Hepatocyte (in vitro differentiated cells): ENCODE results near the gene ALG2. TPM values are rescaled to one million over a fixed set of nuclear protein-coding genes. Genes with fewer than 3 reads are reported as not detected.
A peak's percentile ranks its signal among the peaks of the same experiment; 100 is the strongest.

ENCODE experiments used
- DNase-seq: peaks from one replicate; pipeline ENCODE4 v3.0.0-alpha.2; 2016; ENCODE audit warnings: low spot score
- H2AFZ ChIP-seq: fragments of 200-600 bp; sonication (generic); 2 replicates; pipeline ENCODE4 v1.6.0; 2016; ENCODE audit warnings: antibody characterized with exemption, mild to moderate bottlenecking
- H3K27ac ChIP-seq: fragments of 200-600 bp; sonication (generic); 2 replicates; pipeline ENCODE4 v1.5.1; 2016; ENCODE audit warnings: mild to moderate bottlenecking
- H3K27me3 ChIP-seq: fragments of 200-600 bp; sonication (generic); 2 replicates; pipeline ENCODE4 v1.6.1; 2016
- H3K36me3 ChIP-seq: fragments of 200-600 bp; sonication (generic); replicated peaks from 2 replicates; pipeline ENCODE4 v1.5.1; 2016; ENCODE audit warnings: low read depth; ENCODE audit not compliant: insufficient read depth
- H3K4me1 ChIP-seq: fragments of 200-600 bp; sonication (generic); 2 replicates; pipeline ENCODE4 v1.5.1; 2016; ENCODE audit warnings: mild to moderate bottlenecking, moderate library complexity; ENCODE audit not compliant: insufficient read depth
- H3K4me2 ChIP-seq: fragments of 200-600 bp; sonication (generic); 2 replicates; pipeline ENCODE4 v1.6.0; 2016
- H3K4me3 ChIP-seq: fragments of 200-600 bp; sonication (generic); 2 replicates; pipeline ENCODE4 v1.5.1; 2016; ENCODE audit warnings: mild to moderate bottlenecking
- H3K79me2 ChIP-seq: fragments of 200-600 bp; sonication (generic); 2 replicates; pipeline ENCODE4 v1.6.0; 2017; ENCODE audit warnings: mild to moderate bottlenecking
- H3K9me2 ChIP-seq: fragments of 200-600 bp; sonication (generic); replicated peaks from 2 replicates; pipeline ENCODE4 v1.6.0; 2017; ENCODE audit warnings: mild to moderate bottlenecking; ENCODE audit not compliant: insufficient read depth
- H3K9me3 ChIP-seq: fragments of 200-600 bp; sonication (generic); 2 replicates; pipeline ENCODE4 v1.5.1; 2016; ENCODE audit warnings: low read depth, mild to moderate bottlenecking
- H4K20me1 ChIP-seq: fragments of 200-600 bp; sonication (generic); 2 replicates; pipeline ENCODE4 v1.6.0; 2016; ENCODE audit warnings: mild to moderate bottlenecking; ENCODE audit not compliant: insufficient read depth, poor library complexity, severe bottlenecking
- CTCF ChIP-seq: fragments of 200-600 bp; sonication (generic); IDR thresholded peaks from 2 replicates; pipeline ENCODE4 v1.5.1; 2016; ENCODE audit warnings: antibody characterized with exemption, mild to moderate bottlenecking; ENCODE audit not compliant: poor library complexity
- EZH2 ChIP-seq: fragments of 200-600 bp; sonication (generic); IDR thresholded peaks from 2 replicates; pipeline ENCODE4 v1.6.1; 2016; ENCODE audit warnings: antibody characterized with exemption, mild to moderate bottlenecking, borderline replicate concordance
- EZH2phosphoT487 ChIP-seq: fragments of 200-600 bp; sonication (generic); IDR thresholded peaks from one replicate; pipeline ENCODE4 v1.6.1; 2018; ENCODE audit warnings: antibody characterized with exemption, mild to moderate bottlenecking, low read depth, moderate library complexity; ENCODE audit not compliant: unreplicated experiment, severe bottlenecking
- WGBS: methylation state at CpG from one replicate; pipeline ENCODE4 v1.1.6; 2016; ENCODE audit warnings: low lambda C conversion rate; ENCODE audit errors: missing lambda C conversion rate; 5-methylcytosine and 5-hydroxymethylcytosine counted together
- polyA plus RNA-seq: library from polyadenylated mRNA; unstranded; fragments of >200 nt; fragmentation: Nextera tagmentation; extraction: Ambion mirVana; gene quantifications from 2 replicates; pipeline ENCODE4 v1.2.1, GENCODE V29; 2016
- total RNA-seq: library from RNA; depleted of rRNA; stranded (reverse); fragments of >200 nt; gene quantifications from 2 replicates; pipeline ENCODE4 v1.2.3, GENCODE V29; 2014

Gene ALG2
- total and polyA plus RNA-seq, 2 experiments from 2014 or later = 51.9 to 64.0 TPM

- Histone ChIP-seq H3K79me2 (no peaks in the 10 kb centered on the region), H3K27me3 (no peaks in the 10 kb centered on the region), H3K27ac (no peak overlapping the region), H2AFZ (no peak overlapping the region), H3K4me2 (no peak overlapping the region), H3K4me1 (no peaks in the 10 kb centered on the region), H3K9me2 (no peaks in the 10 kb centered on the region), H3K9me3 (no peaks in the 10 kb centered on the region), H3K36me3 (no peaks in the 10 kb centered on the region), H3K4me3 (no peak overlapping the region), H4K20me1 (no peaks in the 10 kb centered on the region)
- WGBS = 84% methylated on average over 7 of the region's 7 CpGs
- no peak for DNase-seq
- no peak for TF ChIP-seq EZH2
- no peak for TF ChIP-seq CTCF
- no peak for TF ChIP-seq EZH2phosphoT487
These were observed 41.2 kb upstream of the ALG2 start for GRCh38 chr9:99262949-99263418.

GRCh38 chr9:99261923-99262322, 40.2 kb upstream of the ALG2 start:
- Histone ChIP-seq H2AFZ (no peak overlapping the region), H3K4me3 (no peak overlapping the region), H3K36me3 (no peaks in the 10 kb centered on the region), H4K20me1 (no peaks in the 10 kb centered on the region), H3K9me2 (no peaks in the 10 kb centered on the region), H3K27me3 (no peaks in the 10 kb centered on the region), H3K4me2 (no peak overlapping the region), H3K4me1 (no peaks in the 10 kb centered on the region), H3K27ac (no peak overlapping the region), H3K9me3 (no peaks in the 10 kb centered on the region), H3K79me2 (no peaks in the 10 kb centered on the region)
- TF ChIP-seq EZH2phosphoT487 = no peak
- no peak for DNase-seq
- 80% methylated on average over 2 of the region's 2 CpGs for WGBS

GRCh38 chr9:99259231-99259918, 37.6 kb upstream of the ALG2 start:
- TF ChIP-seq EZH2 (no peak), CTCF (no peak), EZH2phosphoT487 (no peak)
- peak; percentile 20 for DNase-seq
- H3K27ac ChIP-seq = no peak overlapping the region

GRCh38 chr9:99257723-99258389, 36.1 kb upstream of the ALG2 start:
- no peak overlapping the region for H3K4me2 ChIP-seq
- no peaks in the 10 kb centered on the region for H3K36me3 ChIP-seq
- H3K4me3 ChIP-seq = no peak overlapping the region
- no peak overlapping the region for H2AFZ ChIP-seq
- no peaks in the 10 kb centered on the region for H3K79me2 ChIP-seq
- no peaks in the 10 kb centered on the region for H3K9me2 ChIP-seq
- no peaks in the 10 kb centered on the region for H4K20me1 ChIP-seq
- no peak overlapping the region for H3K27ac ChIP-seq
- H3K27me3 ChIP-seq = no peaks in the 10 kb centered on the region
- DNase-seq = no peak
- WGBS = 93% methylated on average over 8 of the region's 8 CpGs
- TF ChIP-seq EZH2 (no peak), CTCF (no peak), EZH2phosphoT487 (no peak)
- H3K4me1 ChIP-seq = no peaks in the 10 kb centered on the region
- no peaks in the 10 kb centered on the region for H3K9me3 ChIP-seq

More at GRCh38 chr9:99259231-99259918, 37.6 kb upstream of the ALG2 start:
- H3K36me3 ChIP-seq = no peaks in the 10 kb centered on the region
- WGBS = 63% methylated on average over 27 of the region's 27 CpGs
- no peaks in the 10 kb centered on the region for H4K20me1 ChIP-seq
- no peaks in the 10 kb centered on the region for H3K9me3 ChIP-seq
- H3K27me3 ChIP-seq = no peaks in the 10 kb centered on the region
- no peaks in the 10 kb centered on the region for H3K9me2 ChIP-seq
- H3K4me3 ChIP-seq = no peak overlapping the region
- peak overlapping the region; percentile 63 for H3K4me2 ChIP-seq
- no peak overlapping the region for H2AFZ ChIP-seq
- H3K4me1 ChIP-seq = no peaks in the 10 kb centered on the region
- no peaks in the 10 kb centered on the region for H3K79me2 ChIP-seq
